PC-9 (cell line): ENCODE results near the gene ETF1. TPM values are rescaled to one million over a fixed set of nuclear protein-coding genes. Genes with fewer than 3 reads are reported as not detected.

ENCODE experiments used
- BruUV-seq: library from RNA; stranded (reverse); fragments of 400-500 nt; replicated peaks from 2 replicates; lab custom pipeline; 2021; lab: Mats Ljungman, UMichigan
- CTCF ChIA-PET: fragments of 300-600 bp; sonication (Branson Sonifier 250); formaldehyde crosslinking; loops from one replicate; lab custom pipeline; 2022; ENCODE audit warnings: antibody characterized with exemption; lab: Charles Lee
- POLR2A ChIA-PET: fragments of 300-600 bp; sonication (Branson Sonifier 250); formaldehyde crosslinking; loops from one replicate; lab custom pipeline; 2022; ENCODE audit warnings: antibody characterized with exemption; ENCODE audit not compliant: unreplicated experiment; lab: Charles Lee
- DNase-seq, 2 experiments: peaks; one replicate each; pipeline versions ENCODE4 v3.0.0 to v3.0.0-alpha.2; 2015 to 2022; ENCODE audit warnings: mixed read lengths in 1 of 2
- H2AFZ ChIP-seq: fragments of 200-600 bp; sonication (generic); 2 replicates; pipeline ENCODE4 v1.8.1; 2017; ENCODE audit warnings: antibody characterized with exemption
- H3F3A ChIP-seq: fragments of 200-600 bp; sonication (generic); 2 replicates; pipeline ENCODE4 v1.8.1; 2017; ENCODE audit warnings: antibody characterized with exemption, mild to moderate bottlenecking, low read depth; ENCODE audit not compliant: insufficient read depth
- H3K27ac ChIP-seq: fragments of 200-600 bp; sonication (generic); 2 replicates; pipeline ENCODE4 v1.6.1; 2016; ENCODE audit warnings: mixed run types
- H3K27me3 ChIP-seq: fragments of 200-600 bp; sonication (generic); 2 replicates; pipeline ENCODE4 v1.6.1; 2016; ENCODE audit warnings: low read depth, mixed run types; ENCODE audit not compliant: insufficient read depth
- H3K36me3 ChIP-seq: fragments of 200-600 bp; sonication (generic); 2 replicates; pipeline ENCODE4 v1.6.1; 2016; ENCODE audit warnings: low read depth, mixed run types
- H3K4me1 ChIP-seq: fragments of 200-600 bp; sonication (generic); replicated peaks from 2 replicates; pipeline ENCODE4 v1.6.1; 2016; ENCODE audit warnings: mixed run types; ENCODE audit not compliant: insufficient read depth
- H3K4me2 ChIP-seq: fragments of 200-600 bp; sonication (generic); 2 replicates; pipeline ENCODE4 v1.6.1; 2017; ENCODE audit warnings: mixed run types
- H3K4me3 ChIP-seq: fragments of 200-600 bp; sonication (generic); 2 replicates; pipeline ENCODE4 v1.6.1; 2016; ENCODE audit warnings: mixed run types
- H3K79me2 ChIP-seq: fragments of 200-600 bp; sonication (generic); 2 replicates; pipeline ENCODE4 v1.6.1; 2017; ENCODE audit warnings: low read depth, mixed run types
- H3K9me2 ChIP-seq: fragments of 200-600 bp; sonication (generic); 2 replicates; pipeline ENCODE4 v1.8.1; 2017; ENCODE audit warnings: mild to moderate bottlenecking; ENCODE audit not compliant: insufficient read depth
- H3K9me3 ChIP-seq: fragments of 200-600 bp; sonication (generic); 2 replicates; pipeline ENCODE4 v1.8.1; 2016; ENCODE audit warnings: low read depth; ENCODE audit not compliant: insufficient read depth
- H4K20me1 ChIP-seq: fragments of 200-600 bp; sonication (generic); 2 replicates; pipeline ENCODE4 v1.8.1; 2017; ENCODE audit not compliant: insufficient read depth
- CTCF ChIP-seq: fragments of 200-600 bp; sonication (generic); conservative IDR thresholded peaks from 2 replicates; pipeline ENCODE4 v1.6.1; 2017; ENCODE audit warnings: mixed run types, antibody characterized with exemption, mild to moderate bottlenecking, moderate library complexity
- EZH2 ChIP-seq: fragments of 200-600 bp; sonication (generic); IDR thresholded peaks from 2 replicates; pipeline ENCODE4 v1.8.0; 2017; ENCODE audit warnings: antibody characterized with exemption, low read depth
- intact Hi-C: fragments of 100-400 bp; cut with micrococcal nuclease; formaldehyde crosslinking; loops from one replicate; pipeline ENCODE4 v1.10.0; 2022; ENCODE audit not compliant: unreplicated experiment
- total RNA-seq: library from RNA; stranded (reverse); gene quantifications from 2 replicates; pipeline ENCODE4 v1.2.3, GENCODE V29; 2021

Gene ETF1
- total RNA-seq, 1 experiment from 2014 or later = 84.9 TPM

DNA sequence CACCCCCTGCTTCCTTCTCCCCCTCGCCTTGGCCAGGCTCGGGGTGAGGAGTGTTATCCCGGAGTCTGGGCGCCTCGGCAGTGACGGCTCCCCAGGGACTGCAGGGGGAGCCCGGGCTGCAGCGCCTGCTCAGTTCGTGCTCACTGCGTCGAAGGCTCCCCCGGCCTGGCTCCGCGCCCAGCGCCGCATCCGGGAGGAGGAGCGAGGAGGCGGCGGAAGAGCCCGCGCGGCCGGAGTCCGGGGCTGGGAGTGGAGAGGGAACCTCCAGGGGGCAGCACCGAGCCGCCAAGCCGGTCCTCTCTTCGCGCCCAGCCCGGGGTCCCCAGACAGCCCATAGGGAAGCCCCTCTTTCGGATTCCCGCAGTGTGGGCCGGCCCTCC is 79.0 kb downstream of the ETF1 start:
- DNase-seq = peak; percentile 78 to 94
- H3K36me3 ChIP-seq = no peaks in the 10 kb centered on the region
- H3K4me2 ChIP-seq = peak overlapping the region; percentile 97
- no peaks in the 10 kb centered on the region for H3K27me3 ChIP-seq
- H3F3A ChIP-seq = peaks cover 4% of the 10 kb centered on the region; the same call in 1 of the 2 replicates
- H3K4me3 ChIP-seq = peak overlapping the region; percentile 80
- POLR2A ChIA-PET = interaction anchor here (0.6 to 0.7 kb wide), 2 partner anchors 103 to 391 kb away, joined by 3 to 4 read pairs; no protein-coding TSS in a partner anchor
- TSS peak; percentile 64 for BruUV-seq
- H3K79me2 ChIP-seq = no peaks in the 10 kb centered on the region
- no peaks in the 10 kb centered on the region for H3K9me2 ChIP-seq
- H3K27ac ChIP-seq = peak overlapping the region; percentile 81
- H4K20me1 ChIP-seq = peaks cover 18% of the 10 kb centered on the region
- CTCF ChIA-PET = interaction anchor here (2.1 kb wide), 1 partner anchor 38 kb away, joined by 6 read pairs; no protein-coding TSS in a partner anchor
- H3K4me1 ChIP-seq = peaks cover 6% of the 10 kb centered on the region
- no peaks in the 10 kb centered on the region for H3K9me3 ChIP-seq
- peak overlapping the region; percentile 89 for H2AFZ ChIP-seq
- intact Hi-C loops = loop anchor here (1.0 kb wide), 2 partner anchors 39 to 111 kb away; partner anchors contain the start of gene HSPA9
- peak; percentile 93 for TF ChIP-seq CTCF
- TF ChIP-seq EZH2 = no peak

DNA sequence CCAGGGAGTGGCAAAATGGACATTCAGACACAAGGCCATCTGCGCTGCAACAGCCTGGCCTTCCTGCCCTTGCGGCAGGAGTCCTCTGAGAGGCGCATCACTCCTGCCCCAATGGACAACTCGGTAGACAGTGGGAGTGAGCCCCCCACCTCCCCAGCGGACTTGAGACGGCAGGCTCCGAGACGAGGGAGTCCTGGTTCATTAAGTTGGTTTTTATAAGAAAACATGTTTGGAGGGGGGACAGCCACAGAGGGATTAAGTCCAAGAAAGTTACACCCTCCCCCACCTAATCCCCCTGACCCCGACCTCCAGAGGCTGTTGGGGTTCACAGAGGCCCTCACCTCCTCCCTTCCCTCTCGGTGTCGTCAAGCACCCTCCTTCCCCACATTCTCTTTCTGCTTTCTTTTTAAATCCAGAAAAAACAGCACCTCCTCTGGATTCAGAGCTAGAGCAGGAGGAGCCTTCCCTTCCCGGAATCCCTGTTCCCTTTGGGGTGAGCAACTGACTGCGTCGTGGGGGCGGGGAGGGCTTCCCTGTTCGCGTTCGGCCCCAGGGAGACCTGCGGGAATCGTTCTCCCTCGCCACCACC is 79.5 kb downstream of the ETF1 start:
- H3K9me3 ChIP-seq = no peaks in the 10 kb centered on the region
- H4K20me1 ChIP-seq = peaks cover 18% of the 10 kb centered on the region
- no peaks in the 10 kb centered on the region for H3K79me2 ChIP-seq
- TF ChIP-seq CTCF (no peak), EZH2 (no peak)
- no TSS peak for BruUV-seq
- intact Hi-C loops = loop anchor here (1.0 kb wide), 2 partner anchors 40 to 112 kb away; partner anchors contain the start of gene HSPA9
- H3K27me3 ChIP-seq = no peaks in the 10 kb centered on the region
- no peak for DNase-seq
- ChIA-PET CTCF (interaction anchor here (2.1 kb wide), 1 partner anchor 39 kb away, joined by 6 read pairs; no protein-coding TSS in a partner anchor), POLR2A (interaction anchor here (0.5 to 0.7 kb wide), 4 partner anchors 35 to 391 kb away, joined by 3 to 8 read pairs (median 4); no protein-coding TSS in a partner anchor)
- peaks cover 4% of the 10 kb centered on the region; the same call in 1 of the 2 replicates for H3F3A ChIP-seq
- H3K4me2 ChIP-seq = peak overlapping the region; percentile 97
- no peaks in the 10 kb centered on the region for H3K36me3 ChIP-seq
- peaks cover 6% of the 10 kb centered on the region for H3K4me1 ChIP-seq
- H3K27ac ChIP-seq = peak overlapping the region; percentile 81
- H3K4me3 ChIP-seq = peak overlapping the region; percentile 80
- H2AFZ ChIP-seq = peak overlapping the region; percentile 79
- no peaks in the 10 kb centered on the region for H3K9me2 ChIP-seq

- Histone ChIP-seq H3K27me3 (no peaks in the 10 kb centered on the region), H3K79me2 (no peaks in the 10 kb centered on the region), H3K4me3 (no peak overlapping the region), H3K4me1 (peaks cover 6% of the 10 kb centered on the region), H3K9me2 (no peaks in the 10 kb centered on the region), H2AFZ (no peak overlapping the region), H3K36me3 (no peaks in the 10 kb centered on the region), H3K27ac (no peak overlapping the region), H3K4me2 (no peak overlapping the region), H3F3A (peaks cover 4% of the 10 kb centered on the region; the same call in 1 of the 2 replicates), H3K9me3 (no peaks in the 10 kb centered on the region), H4K20me1 (peaks cover 8% of the 10 kb centered on the region; the same call in 1 of the 2 replicates)
- no peak for DNase-seq
- POLR2A ChIA-PET = interaction anchor here (0.6 kb wide), 1 partner anchor 10 kb away, joined by 3 read pairs; no protein-coding TSS in a partner anchor
- intact Hi-C loops = no loop called here
- no peak for TF ChIP-seq CTCF
- no peak for TF ChIP-seq EZH2
- CTCF ChIA-PET = interaction anchor here (0.7 kb wide), 1 partner anchor 1254 kb away, joined by 3 read pairs; no protein-coding TSS in a partner anchor
- no TSS peak for BruUV-seq
Observed at GRCh38 chr5:138461343-138462125, 81.5 kb downstream of the ETF1 start.
